Stimulated activated CD8-positive, alpha-beta memory T cell treated with anti-CD3 and anti-CD28 coated beads, Interleukin-15, amount 100 ng/mL, for 4 hours (primary cell): Measurements from ENCODE around the gene NUTM2E.
"Not testable (repeated sequence)": the region's sequence is repeated elsewhere in the genome, so short reads cannot be mapped to it uniquely, and the experiment has no call there.

ENCODE experiments used
- DNase-seq, 2 donors: peaks; one replicate each; pipeline ENCODE4 v3.0.0-alpha.2; 2020; ENCODE audit warnings: low read depth in 2 of 2

The NUTM2E gene

DNA sequence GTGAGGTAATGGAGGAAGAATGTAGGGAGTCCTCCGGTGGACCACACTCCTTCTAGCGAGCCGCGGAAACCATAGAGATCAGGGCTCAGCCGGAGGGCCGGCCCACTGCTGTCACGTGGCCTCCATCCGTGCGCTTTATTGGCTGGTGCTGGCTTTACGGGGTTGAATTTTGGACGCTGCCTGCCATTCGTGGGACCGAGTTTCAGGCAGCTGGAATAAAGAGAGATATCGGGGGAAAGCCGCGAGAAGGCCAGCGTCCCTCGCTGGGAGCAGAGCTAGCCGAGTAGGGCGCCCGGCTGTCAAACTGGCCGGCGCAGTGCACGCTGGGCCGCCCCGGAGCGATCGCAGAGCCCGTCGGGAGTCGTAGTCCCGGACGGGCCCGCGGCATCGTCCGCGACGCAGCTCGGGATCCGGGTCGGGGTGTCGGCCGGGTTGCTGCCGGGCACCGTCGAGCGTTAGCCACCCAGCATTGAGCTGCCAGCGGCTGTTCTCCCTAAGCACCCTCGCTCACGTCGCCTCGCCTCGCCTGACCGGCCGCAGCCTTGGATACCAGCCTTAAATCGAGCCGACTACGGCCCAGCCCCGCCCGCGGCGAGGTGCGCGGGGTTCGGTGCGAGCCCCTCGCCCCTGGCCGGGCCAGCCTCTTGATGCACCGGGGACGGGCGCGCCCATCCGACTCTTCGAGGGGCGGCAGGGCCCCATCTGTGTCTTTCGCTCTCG, at the start of gene NUTM2E:
NUTM2E (plus strand) TSS at position 244 of the 720 bp plus-strand sequence. CDS start 15,002 bp downstream, outside the sequence.
- peak; percentile 54 to 65 for DNase-seq

GRCh38 chr10:79777997-79778396, 48.5 kb upstream of the NUTM2E start:
- not testable (repeated sequence) for DNase-seq

GRCh38 chr10:79779310-79779938, 47.1 kb upstream of the NUTM2E start:
- peak; percentile 6 to 26 for DNase-seq

DNA sequence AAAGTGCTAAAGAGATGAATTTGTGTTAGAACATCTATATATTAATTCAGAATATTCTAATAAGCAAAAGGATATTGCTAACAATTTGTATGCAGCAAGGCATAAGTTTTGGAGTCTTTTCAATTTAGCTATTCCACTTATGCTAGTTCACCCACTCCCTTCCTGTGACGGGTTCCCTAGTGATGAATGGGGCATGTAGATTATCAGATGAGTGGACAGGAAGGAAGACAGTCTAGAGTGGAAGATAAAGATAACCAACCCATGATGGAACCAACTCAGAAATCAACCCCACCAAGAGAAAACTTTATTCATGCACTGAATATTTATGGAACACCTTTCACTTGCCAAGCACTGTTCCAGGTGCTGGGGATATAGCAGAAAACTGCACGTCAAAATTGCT, 46.5 kb upstream of the NUTM2E start:
- DNase-seq = not testable (repeated sequence)

DNA sequence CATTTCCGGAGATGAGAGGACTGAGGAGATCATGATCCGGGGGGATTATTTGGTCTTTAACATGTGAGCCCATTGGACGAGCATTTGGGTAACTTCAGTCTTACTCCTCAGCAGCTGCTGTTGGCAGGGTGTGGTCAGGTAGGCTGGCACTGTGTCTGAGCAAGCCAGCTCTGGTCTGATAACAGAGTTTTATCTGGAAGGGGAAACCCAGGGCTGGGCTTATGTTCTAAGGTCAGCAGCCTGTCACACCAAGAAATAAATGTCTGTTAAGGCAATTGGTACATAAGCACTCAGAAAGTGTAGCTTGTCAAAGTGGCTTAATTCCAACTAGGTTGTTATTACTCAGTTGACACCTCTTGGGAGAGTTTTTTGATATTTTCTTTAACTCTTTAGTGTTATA, 45.0 kb upstream of the NUTM2E start:
- DNase-seq = not testable (repeated sequence)

DNA sequence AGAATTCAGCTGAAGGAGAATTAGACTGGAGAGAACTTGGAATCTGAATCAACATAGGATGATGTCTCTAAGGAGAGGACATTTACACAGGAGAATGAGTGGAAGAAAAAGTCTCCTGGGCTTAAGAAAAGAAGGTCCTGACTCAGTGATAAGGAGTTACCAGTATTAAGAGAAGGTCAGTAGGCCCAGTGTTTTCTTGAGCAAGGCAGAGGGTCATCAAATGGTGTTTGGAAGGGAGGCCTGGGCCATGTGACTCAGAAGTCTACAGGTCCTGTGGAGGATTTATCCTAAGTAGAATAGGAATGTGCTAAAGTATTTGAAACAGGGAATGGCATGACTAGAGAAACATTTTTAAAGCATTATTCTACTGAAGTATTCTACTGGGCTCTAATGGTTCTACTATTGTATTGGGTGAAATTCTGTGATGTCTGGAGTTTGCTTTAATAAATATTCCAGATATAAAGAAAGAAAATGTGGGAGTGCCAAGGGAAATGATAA, 39.0 kb upstream of the NUTM2E start:
- not testable (repeated sequence) for DNase-seq

DNA sequence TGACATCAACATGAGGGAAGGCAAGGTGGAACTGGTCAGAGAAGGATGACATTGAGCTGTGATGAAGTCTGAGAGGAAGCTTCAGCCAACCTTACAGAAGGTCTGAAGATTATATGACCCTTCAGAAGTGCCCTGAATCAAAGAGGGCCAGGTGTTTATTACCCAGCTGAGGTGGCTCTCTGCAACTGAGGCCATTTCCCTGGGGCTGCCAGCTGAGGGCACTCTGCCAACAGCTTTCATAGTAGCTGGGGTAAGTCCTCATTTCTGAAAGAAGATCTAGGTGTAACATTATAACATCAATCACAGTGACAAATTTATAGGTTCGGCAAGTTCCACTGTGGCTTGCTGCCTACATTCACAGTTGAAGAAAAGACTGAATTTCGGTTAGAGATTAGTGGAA, 37.2 kb upstream of the NUTM2E start:
- DNase-seq = not testable (repeated sequence)

DNA sequence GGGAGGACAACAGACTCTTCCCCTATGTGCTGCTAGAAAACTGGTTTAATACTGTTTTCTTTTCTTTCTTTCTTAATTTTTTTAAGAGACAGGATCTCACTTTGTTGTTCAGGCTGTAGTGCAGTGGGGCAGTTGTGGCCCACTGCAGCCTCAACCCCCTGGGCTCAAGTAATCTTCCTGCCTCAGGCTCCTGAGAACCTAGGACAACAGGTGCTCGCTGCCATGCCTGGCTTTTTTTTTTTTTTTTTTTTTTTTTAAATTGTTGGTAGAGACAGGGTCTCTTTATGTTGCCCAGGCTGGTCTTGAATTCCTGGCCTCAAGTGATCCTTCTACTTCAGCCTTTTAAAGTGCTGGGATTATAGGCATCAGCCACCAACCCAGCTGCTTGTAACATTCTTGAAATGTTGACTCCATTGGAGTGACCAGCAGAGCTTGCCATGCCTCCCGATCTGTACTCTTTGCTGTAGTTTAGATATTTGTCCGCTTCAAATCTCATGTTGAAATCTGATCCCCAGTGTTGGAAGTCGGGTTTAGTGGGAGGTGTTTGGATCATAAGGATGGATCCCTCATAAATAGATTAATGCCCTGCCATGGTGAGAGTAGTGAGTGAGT, 34.5 kb upstream of the NUTM2E start:
- DNase-seq = not testable (repeated sequence)

- not testable (repeated sequence) for DNase-seq
These were observed 27.2 kb upstream of the NUTM2E start for GRCh38 chr10:79799337-79799736.

DNA sequence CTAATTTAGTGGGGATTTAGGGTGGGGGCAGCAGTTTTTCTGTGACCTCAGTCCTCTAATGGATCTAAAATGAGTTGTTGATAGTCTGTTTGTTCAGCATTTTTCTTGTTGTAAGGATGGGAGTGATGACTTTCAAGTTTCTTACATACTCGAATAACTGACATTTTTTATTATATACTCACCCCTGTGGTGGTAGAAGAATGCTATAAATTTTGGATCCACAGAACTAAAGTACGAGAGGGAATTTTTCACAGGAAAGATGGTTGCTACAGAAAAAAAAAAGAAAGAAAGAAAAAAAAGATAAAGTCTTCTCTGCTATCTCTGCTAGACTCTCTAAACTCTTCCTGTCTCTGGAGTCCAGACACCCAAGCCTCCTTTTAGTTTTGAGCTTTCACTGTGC, 20.7 kb upstream of the NUTM2E start:
- not testable (repeated sequence) for DNase-seq

- not testable (repeated sequence) for DNase-seq
These were observed 14.6 kb upstream of the NUTM2E start for GRCh38 chr10:79811895-79812294.

- not testable (repeated sequence) for DNase-seq
These were observed 10.2 kb upstream of the NUTM2E start for GRCh38 chr10:79816290-79816689.

- peak in 1 of 2 donors; percentile 3 for DNase-seq
These were observed 3.2 kb upstream of the NUTM2E start for GRCh38 chr10:79823387-79823786.

DNA sequence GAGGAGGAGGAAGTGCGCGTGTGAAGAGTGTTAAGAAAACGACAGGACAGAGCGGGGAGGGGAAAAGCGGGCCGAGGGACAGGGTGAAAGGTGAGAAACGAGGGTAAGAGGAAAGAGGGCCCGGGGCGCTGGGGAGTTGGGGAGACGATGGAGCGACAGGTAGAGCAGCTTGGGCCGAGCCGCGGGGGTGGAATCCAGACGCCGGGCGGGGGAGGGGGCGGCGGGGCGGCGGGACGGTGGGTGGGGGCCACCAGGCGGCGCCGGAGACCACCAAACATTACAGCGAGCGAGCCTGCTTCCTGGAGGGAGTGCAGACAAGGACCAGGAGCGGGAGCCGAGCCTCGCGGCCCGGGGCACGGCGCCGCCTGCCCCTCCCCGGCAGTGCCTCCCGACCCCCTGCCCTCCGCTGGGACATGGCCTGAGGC, 940 bp upstream of the NUTM2E start:
- not testable (repeated sequence) for DNase-seq

DNA sequence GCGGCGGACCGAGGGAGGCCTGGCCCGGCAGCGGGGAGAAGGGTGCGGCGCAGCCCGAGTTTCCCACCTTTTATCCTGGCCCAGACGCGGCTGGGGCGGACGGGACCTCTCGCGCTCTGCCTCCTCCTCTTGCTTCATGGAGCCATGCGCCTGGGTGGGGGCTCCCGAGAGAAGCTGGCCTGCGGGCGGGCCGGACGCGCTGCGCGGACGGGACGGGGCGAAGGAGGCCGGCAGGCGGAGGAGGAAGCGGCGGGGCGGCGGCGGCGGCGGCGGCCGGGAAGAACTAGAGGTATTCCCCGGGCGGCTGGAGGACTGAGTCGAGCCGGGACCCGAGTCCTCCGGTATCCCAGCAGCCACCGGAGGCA, 426 bp upstream of the NUTM2E start:
- not testable (repeated sequence) for DNase-seq

DNA sequence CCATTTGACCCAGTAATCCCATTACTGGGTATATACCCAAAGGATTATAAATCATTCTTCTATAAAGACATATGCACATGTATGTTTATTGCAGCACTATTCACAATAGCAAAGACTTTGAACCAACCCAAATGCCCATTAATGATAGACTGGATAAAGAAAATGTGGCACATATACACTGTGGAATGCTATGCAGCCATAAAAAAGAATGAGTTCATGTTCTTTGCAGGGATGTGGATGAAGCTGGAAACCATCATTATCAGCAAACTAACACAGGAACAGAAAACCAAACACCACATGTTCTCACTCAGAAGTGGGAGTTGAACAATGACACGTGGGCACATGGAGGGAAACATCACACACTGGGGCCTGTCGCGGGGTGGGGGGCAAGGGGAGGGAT, 7.3 kb downstream of the NUTM2E start:
- not testable (repeated sequence) for DNase-seq

GRCh38 chr10:79835891-79836290, 9.4 kb downstream of the NUTM2E start:
- DNase-seq = not testable (repeated sequence)

- not testable (repeated sequence) for DNase-seq
These were observed 10.4 kb downstream of the NUTM2E start for GRCh38 chr10:79836891-79837290.

- DNase-seq = not testable (repeated sequence)
These were observed 11.9 kb downstream of the NUTM2E start for GRCh38 chr10:79838441-79838840.

DNA sequence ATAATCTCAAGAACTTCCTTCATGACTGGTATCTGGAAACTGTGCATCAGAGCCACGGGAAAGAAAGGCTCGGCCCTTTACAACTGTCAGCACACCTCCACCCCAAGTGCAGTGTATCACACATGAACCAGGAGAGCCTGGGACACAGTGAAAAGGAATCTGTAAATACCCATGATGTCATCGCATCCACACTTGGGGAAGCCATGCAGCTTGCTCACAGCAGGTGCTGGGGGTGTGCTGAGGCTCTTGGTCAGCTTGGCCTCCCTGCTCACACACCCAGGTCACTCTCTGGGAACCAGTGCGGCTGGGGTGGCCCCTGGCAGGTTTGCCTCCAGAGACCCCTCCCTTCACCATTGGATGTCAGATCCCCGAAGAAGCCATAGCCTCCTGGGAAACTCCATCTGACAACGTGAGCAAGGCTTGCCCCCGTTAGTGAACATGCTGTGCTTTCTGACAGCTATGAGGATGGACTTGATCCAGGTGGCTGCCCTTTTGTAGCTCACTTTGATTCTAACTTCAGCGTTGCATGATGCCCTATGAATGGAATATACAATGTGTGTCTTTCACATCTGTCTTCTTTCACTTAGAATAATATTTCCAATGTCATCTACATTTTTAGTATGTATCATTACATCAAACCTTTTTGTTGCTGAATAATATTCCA, 26.8 kb downstream of the NUTM2E start:
- not testable (repeated sequence) for DNase-seq

GRCh38 chr10:79862269-79862668, 35.7 kb downstream of the NUTM2E start:
- DNase-seq = not testable (repeated sequence)

DNA sequence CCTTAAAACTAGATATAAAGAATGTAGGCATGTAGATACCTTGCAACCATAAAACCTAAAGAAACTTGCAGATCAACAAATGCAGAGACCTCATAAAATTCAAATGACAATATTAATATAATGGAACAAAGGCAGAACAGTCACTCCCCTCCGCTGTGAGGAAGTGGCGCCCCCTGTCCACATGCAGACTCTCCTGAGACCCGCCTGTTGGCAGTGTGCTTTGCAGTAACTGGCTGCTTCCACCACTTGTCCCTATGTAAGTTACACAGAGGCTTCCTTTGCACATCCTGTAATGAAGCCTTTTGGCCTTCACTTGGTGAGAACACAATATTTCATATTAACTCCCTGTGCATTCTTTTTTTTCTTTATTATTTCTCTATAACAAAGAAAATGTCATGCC, 36.3 kb downstream of the NUTM2E start:
- not testable (repeated sequence) for DNase-seq
